ENCODE results near the gene UHRF1. TPM values are rescaled to one million over a fixed set of nuclear protein-coding genes. Genes with fewer than 3 reads are reported as not detected.

The UHRF1 gene
- total and polyA plus RNA-seq, 2 experiments from 2014 or later, result 26.9 to 29.4 TPM

DNA sequence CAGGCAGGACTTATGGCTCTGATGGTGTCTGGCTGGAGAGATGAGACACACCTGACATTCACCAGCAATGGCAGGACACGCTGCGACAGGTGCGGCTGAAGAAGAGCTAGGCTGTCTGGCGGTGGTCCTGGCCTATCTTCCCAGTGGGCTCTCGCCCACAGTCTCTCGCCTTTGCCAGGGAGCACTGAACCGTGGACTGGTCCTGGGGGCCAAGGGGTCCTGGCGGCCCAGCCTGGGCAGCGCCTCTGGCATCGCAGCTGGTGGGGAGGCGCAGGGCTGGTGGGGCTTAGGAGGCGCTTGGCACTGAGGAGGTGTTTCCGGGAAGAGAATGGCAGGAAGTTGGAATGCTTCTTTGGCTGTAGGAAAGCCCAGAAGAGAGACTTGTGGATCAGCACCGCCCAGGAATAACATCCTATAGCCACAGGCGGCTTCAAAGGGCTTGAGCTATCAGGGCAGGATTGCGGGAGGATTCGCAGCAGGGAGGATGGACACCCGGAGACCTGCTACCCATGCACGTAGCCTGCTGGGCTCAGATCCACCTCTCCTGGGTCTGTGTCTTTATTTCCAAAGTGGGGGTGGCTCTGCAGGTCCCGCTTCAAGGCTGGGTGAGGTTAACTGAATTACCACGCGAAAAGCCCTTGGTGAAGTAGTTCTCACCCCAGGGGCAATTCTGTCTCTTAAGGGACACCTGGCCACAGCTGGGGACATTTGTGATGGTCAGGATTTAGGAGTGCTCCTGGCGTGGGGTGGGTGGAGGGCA, 74.2 kb downstream of the UHRF1 start:
- Histone ChIP-seq H3K4me1 (ENCODE audit: insufficient read depth) (peaks cover 28% of the 10 kb centered on the region), H4K20me1 (ENCODE audit: insufficient read depth) (0 out of 2 replicates have a peak, but pooled peaks cover 3% of the 10 kb centered on the region), H3K4me3 (no peak overlapping the region), H3K9me2 (ENCODE audit: insufficient read depth) (no peaks in the 10 kb centered on the region), H3K27me3 (replicated peaks; ENCODE audit: insufficient read depth) (no peaks in the 10 kb centered on the region), H3K9ac (no peak overlapping the region), H3F3A (ENCODE audit: insufficient read depth) (0 out of 2 replicates have a peak, but pooled peaks cover 5% of the 10 kb centered on the region), H3K79me2 (ENCODE audit: insufficient read depth) (peaks cover 100% of the 10 kb centered on the region), H3K9me3 (ENCODE audit: low read depth) (no peaks in the 10 kb centered on the region), H3K4me2 (ENCODE audit: unreplicated experiment) (no peak overlapping the region), H3K36me3 (ENCODE audit: low read depth) (no peaks in the 10 kb centered on the region), H3K27ac (no peak overlapping the region), H2AFZ (no peak overlapping the region)
- TF ChIP-seq EZH2 (IDR thresholded peaks at IDR 0.05; ENCODE audit: insufficient read depth, poor library complexity, severe bottlenecking), result no peak
- no peak for TF ChIP-seq EZH2phosphoT487 (IDR thresholded peaks at IDR 0.05; ENCODE audit: insufficient read depth, low read depth)
- WGBS, 2 experiments (ENCODE audit: low coverage in 1 of 2, low lambda C conversion rate in 2 of 2, missing lambda C conversion rate in 2 of 2), result 92 to 93% methylated on average over 23 of the region's 23 CpGs
- no peak for DNase-seq
- in situ Hi-C loops (cut with MboI), result no loop called here

DNA sequence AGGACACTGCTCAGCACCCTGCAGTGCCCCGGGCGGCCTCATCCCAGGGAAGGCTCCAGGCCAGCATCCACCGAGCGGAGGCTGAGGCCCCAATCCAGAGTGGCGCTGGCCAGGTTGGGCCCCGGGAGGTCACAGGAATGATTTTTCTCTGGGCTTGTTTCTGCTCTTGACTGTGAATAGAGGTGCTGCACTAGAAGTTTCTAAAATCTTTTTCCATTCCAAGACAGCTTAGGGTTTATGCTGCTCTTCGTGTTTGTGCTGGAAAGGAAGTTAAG, 74.7 kb downstream of the UHRF1 start:
- TF ChIP-seq EZH2 (IDR thresholded peaks at IDR 0.05; ENCODE audit: insufficient read depth, poor library complexity, severe bottlenecking), result no peak
- TF ChIP-seq EZH2phosphoT487 (IDR thresholded peaks at IDR 0.05; ENCODE audit: insufficient read depth, low read depth), result no peak
- in situ Hi-C loops (cut with MboI), result no loop called here
- H3K9me2 ChIP-seq (ENCODE audit: insufficient read depth), result no peaks in the 10 kb centered on the region
- H3F3A ChIP-seq (ENCODE audit: insufficient read depth), result peaks cover 2% of the 10 kb centered on the region; the same call in 1 of the 2 replicates
- no peak overlapping the region for H3K27ac ChIP-seq
- 0 out of 2 replicates have a peak, but pooled peaks cover 3% of the 10 kb centered on the region for H4K20me1 ChIP-seq (ENCODE audit: insufficient read depth)
- H3K4me3 ChIP-seq, result no peak overlapping the region
- no peak overlapping the region for H3K4me2 ChIP-seq (ENCODE audit: unreplicated experiment)
- no peak overlapping the region for H3K9ac ChIP-seq
- H3K79me2 ChIP-seq (ENCODE audit: insufficient read depth), result peaks cover 98% of the 10 kb centered on the region
- H3K36me3 ChIP-seq (ENCODE audit: low read depth), result no peaks in the 10 kb centered on the region
- DNase-seq, result no peak
- no peaks in the 10 kb centered on the region for H3K9me3 ChIP-seq (ENCODE audit: low read depth)
- no peaks in the 10 kb centered on the region for H3K27me3 ChIP-seq (replicated peaks; ENCODE audit: insufficient read depth)
- no peak overlapping the region for H2AFZ ChIP-seq
- 84 to 91% methylated on average over 7 of the region's 7 CpGs for WGBS, 2 experiments (ENCODE audit: low coverage in 1 of 2, low lambda C conversion rate in 2 of 2, missing lambda C conversion rate in 2 of 2)
- peaks cover 26% of the 10 kb centered on the region for H3K4me1 ChIP-seq (ENCODE audit: insufficient read depth)

DNA sequence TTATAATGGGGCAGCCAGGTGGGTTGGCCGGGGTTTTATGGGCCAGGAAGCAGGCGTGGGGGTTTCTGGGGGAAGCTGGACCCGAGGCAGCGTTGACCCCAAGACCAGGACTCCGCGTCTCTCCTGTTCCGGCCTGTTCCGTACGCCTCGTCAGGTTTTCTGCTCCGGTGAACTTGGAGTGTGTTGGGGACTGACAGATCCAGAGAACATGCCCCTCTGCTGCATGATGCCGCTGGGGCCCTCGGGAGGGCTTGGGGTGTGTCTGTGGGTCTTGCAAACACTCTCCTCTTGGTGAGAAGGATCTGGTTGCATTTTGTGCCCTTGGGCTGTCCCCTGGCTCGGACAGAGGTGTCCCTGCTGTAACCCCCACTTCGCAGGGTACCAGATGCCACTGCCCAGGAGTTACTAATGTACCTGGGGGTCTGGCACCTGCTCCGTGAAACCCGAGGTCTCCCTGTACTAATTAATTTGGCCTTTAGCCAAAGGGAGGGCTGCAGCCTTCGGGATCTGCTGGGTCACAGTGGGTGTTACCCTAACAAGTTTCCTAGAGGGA, 75.2 kb downstream of the UHRF1 start:
- peaks cover 6% of the 10 kb centered on the region; the same call in 1 of the 2 replicates for H3F3A ChIP-seq (ENCODE audit: insufficient read depth)
- WGBS, 2 experiments (ENCODE audit: low coverage in 1 of 2, low lambda C conversion rate in 2 of 2, missing lambda C conversion rate in 2 of 2), result 76 to 79% methylated on average over 18 of the region's 18 CpGs
- no peak for DNase-seq
- no peaks in the 10 kb centered on the region for H3K27me3 ChIP-seq (replicated peaks; ENCODE audit: insufficient read depth)
- no peaks in the 10 kb centered on the region for H3K9me3 ChIP-seq (ENCODE audit: low read depth)
- H3K4me1 ChIP-seq (ENCODE audit: insufficient read depth), result peaks cover 26% of the 10 kb centered on the region
- H4K20me1 ChIP-seq (ENCODE audit: insufficient read depth), result 0 out of 2 replicates have a peak, but pooled peaks cover 3% of the 10 kb centered on the region
- H3K27ac ChIP-seq, result no peak overlapping the region
- H3K9ac ChIP-seq, result no peak overlapping the region
- H3K4me2 ChIP-seq (ENCODE audit: unreplicated experiment), result no peak overlapping the region
- in situ Hi-C loops (cut with MboI), result no loop called here
- H3K79me2 ChIP-seq (ENCODE audit: insufficient read depth), result peaks cover 98% of the 10 kb centered on the region
- no peaks in the 10 kb centered on the region for H3K36me3 ChIP-seq (ENCODE audit: low read depth)
- H2AFZ ChIP-seq, result no peak overlapping the region
- no peak overlapping the region for H3K4me3 ChIP-seq
- TF ChIP-seq EZH2phosphoT487 (IDR thresholded peaks at IDR 0.05; ENCODE audit: insufficient read depth, low read depth), result no peak
- no peak for TF ChIP-seq EZH2 (IDR thresholded peaks at IDR 0.05; ENCODE audit: insufficient read depth, poor library complexity, severe bottlenecking)
- no peaks in the 10 kb centered on the region for H3K9me2 ChIP-seq (ENCODE audit: insufficient read depth)

DNA sequence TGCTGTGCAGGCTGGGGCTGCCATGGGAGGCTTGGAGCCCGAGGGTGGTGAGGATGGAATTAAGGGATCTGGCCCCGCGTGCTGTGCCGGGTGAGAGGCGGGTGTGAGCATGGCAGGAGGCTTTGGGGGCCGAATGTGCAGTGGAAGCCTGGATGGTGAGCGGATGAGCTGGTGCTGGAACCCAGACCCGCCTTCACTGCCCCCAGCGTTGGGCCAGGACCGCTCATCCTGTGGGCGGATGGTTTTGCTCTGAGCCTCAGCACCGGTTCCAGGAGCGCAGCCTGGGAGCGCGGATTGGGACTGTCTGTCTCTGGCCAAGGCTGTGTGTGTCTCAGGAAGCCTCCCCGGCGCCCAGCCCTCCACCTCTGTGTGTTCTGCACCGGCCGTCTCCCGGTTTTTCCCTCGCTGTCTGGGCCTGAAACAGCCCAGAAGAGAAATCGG, 76.3 kb downstream of the UHRF1 start:
- Histone ChIP-seq H3K4me1 (ENCODE audit: insufficient read depth) (peaks cover 24% of the 10 kb centered on the region), H3K4me2 (ENCODE audit: unreplicated experiment) (no peak overlapping the region), H3F3A (ENCODE audit: insufficient read depth) (peaks cover 12% of the 10 kb centered on the region; the same call in 1 of the 2 replicates), H3K36me3 (ENCODE audit: low read depth) (no peaks in the 10 kb centered on the region), H3K9me2 (ENCODE audit: insufficient read depth) (no peaks in the 10 kb centered on the region), H3K4me3 (no peak overlapping the region), H3K79me2 (ENCODE audit: insufficient read depth) (peaks cover 98% of the 10 kb centered on the region), H3K9me3 (ENCODE audit: low read depth) (no peaks in the 10 kb centered on the region), H2AFZ (no peak overlapping the region), H3K9ac (no peak overlapping the region), H3K27ac (no peak overlapping the region), H4K20me1 (ENCODE audit: insufficient read depth) (0 out of 2 replicates have a peak, but pooled peaks cover 3% of the 10 kb centered on the region), H3K27me3 (replicated peaks; ENCODE audit: insufficient read depth) (no peaks in the 10 kb centered on the region)
- DNase-seq, result no peak
- in situ Hi-C loops (cut with MboI), result no loop called here
- TF ChIP-seq EZH2phosphoT487 (IDR thresholded peaks at IDR 0.05; ENCODE audit: insufficient read depth, low read depth) (no peak), EZH2 (IDR thresholded peaks at IDR 0.05; ENCODE audit: insufficient read depth, poor library complexity, severe bottlenecking) (no peak)
- 75 to 80% methylated on average over 18 to 22 of the region's 22 CpGs for WGBS, 2 experiments (ENCODE audit: low coverage in 1 of 2, low lambda C conversion rate in 2 of 2, missing lambda C conversion rate in 2 of 2)

Measured in GM23248 (cell line).